Epidermal melanocyte (primary cell): Measurements from ENCODE around the gene SORCS2.

Experiments used
- DNase-seq: peaks from one replicate; pipeline ENCODE4 v3.0.0; 2011; ENCODE audit warnings: low spot score; ENCODE audit not compliant: insufficient read length

SORCS2 gene

DNA sequence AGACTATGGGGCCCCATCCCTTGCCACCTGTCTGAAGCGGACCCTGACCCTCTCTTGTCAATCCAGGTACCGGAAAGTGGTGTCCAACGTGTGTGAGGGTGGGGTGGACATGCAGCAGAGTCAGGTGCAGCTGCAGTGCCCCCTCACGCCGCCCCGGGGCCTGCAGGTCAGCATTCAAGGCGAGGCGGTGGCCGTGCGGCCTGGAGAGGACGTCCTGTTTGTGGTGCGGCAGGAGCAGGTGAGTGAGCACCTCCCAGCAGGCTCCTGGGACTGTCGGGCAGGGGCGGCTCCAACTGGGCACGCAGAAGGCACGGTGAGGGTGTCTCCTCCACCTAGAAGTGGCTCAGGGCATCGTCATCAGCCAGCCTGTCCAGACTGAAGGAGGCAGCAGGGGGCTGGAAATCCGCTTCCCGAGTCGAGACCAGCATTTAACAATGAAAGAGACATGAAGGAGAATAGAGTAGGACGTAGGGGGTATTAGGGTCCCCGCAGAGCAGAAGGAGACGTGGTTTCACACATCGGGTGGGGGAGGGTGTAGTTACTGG lies 525.7 kb downstream of the SORCS2 start:
- DNase-seq = no peak

DNA sequence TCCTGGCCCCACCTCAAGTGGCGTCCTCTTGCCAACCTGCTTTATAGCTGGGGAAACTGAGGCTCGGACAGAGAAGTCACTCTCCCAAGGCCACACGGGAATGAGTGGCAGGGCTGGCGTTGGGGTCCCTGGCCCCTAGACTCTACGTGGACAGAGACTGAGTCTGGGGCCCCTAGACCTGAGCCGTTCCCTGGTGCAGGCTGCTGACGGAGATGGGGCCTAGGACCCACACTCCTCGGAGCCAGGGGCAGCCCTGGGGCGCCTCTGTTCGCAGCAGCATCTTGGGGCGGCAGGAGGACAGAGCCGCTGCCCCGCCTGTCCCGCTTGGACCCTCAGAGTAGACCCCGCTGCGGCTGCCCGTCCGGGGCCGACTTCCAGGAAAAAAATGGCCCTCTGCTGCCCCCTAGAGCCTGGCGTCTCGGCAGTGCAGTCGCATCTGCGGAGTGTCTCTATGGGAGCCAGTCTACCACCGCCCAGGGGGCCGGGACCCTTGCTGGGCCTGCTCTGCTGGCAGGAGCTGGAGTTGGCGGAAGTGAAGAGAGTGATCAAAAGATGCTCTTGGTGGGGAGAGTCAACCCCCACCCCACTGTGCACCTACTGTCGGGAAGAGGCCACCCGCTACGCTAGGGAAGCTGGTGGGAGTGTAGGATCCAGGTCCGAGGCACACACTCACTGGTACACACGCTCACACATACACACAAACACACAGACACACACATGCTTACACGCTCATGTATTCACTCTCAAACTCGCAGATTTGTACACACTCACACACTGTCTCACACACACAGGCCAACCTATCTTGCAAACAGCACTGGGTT lies 527.2 kb downstream of the SORCS2 start:
- peak; percentile 76 for DNase-seq

DNA sequence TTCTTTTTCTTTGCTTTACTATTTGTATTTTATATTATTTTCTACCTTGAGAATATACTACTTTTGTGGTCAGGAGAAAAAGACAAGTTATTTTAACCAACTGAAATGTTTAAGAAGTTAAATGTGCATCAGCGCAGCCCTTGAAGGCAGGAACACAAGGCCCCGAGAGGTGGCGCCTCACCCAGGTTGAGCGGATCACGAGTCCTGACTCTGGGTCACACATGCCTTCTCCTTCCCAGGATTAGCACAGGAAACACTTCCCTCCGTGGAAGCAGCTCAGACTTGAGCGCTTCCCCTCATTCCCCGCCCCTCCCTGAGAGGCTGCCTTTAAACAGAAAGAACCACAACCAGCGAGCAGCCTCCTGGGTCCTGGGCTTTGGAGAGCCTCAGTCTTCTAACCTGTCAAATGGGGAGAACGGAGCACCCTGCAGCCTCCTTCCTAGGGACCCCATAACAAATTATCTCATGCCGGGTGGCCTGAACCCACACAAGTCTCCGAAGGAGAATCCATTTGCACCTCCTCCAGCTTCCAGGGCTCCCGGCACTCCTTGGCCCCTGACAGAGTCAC lies 529.7 kb downstream of the SORCS2 start:
- no peak for DNase-seq

DNA sequence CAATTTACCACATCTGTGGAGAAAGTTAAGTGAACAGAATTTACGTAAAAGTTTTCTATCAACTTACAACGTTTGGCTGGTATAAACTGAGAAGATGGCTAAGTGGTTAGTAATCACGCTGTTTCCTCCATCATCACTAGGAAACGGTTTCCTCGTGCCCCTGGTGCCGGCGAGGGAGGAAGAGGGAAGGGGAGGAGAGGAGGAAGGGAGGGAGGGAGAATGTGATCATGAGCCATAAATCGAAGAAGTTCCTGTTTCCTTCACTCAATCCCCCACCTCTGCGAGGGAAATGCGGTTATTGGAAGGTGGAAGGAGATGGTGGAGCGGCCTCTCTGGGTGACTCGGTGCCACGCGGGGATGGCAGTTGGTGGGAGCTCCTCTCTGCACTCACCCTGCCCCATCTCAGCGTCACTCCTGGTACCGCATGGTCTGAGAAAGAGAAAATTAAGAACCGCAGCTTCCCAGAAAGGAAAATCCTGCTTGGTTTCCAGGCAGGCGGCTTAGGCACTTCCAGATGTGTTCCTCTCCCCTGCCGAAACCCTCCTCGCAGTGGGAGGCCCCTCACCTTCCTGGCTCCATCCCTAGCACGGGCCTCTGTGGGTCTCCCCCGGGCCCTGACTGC lies 530.5 kb downstream of the SORCS2 start:
- no peak for DNase-seq

DNA sequence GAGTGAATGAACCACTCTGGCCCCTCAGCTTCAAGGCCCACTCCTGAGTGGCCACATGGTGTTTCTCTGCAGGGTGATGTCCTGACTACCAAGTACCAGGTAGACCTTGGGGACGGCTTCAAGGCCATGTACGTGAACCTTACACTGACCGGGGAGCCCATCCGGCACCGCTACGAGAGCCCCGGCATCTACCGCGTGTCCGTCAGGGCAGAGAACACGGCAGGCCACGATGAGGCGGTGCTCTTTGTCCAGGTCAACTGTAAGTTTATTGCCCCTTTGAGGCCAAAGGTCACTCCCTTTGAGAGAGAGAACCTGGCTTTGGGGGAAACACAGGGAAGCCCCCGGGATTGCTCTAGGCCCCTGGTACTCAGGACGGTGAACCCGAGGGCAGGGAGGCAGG lies 531.3 kb downstream of the SORCS2 start:
- DNase-seq = no peak

DNA sequence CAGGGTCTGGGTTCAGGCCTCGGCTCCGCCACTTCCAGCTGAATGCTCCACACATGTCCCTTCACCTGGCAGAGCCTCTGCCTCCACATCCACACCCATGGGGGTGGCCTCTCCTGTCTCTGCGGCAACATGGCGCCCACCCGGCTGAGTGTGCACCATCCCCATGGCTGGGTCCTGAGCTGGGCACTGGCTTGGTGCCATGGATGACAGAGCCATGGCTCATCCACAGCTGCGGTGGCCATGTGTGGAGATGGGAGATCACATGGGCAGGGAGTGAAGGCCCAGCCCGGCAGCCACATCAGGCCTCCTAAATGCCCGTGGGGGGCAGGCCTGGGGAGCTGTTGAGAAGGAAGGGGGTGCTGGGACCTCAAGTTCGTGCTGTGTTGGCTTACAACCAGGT lies 533.6 kb downstream of the SORCS2 start:
- DNase-seq = no peak

DNA sequence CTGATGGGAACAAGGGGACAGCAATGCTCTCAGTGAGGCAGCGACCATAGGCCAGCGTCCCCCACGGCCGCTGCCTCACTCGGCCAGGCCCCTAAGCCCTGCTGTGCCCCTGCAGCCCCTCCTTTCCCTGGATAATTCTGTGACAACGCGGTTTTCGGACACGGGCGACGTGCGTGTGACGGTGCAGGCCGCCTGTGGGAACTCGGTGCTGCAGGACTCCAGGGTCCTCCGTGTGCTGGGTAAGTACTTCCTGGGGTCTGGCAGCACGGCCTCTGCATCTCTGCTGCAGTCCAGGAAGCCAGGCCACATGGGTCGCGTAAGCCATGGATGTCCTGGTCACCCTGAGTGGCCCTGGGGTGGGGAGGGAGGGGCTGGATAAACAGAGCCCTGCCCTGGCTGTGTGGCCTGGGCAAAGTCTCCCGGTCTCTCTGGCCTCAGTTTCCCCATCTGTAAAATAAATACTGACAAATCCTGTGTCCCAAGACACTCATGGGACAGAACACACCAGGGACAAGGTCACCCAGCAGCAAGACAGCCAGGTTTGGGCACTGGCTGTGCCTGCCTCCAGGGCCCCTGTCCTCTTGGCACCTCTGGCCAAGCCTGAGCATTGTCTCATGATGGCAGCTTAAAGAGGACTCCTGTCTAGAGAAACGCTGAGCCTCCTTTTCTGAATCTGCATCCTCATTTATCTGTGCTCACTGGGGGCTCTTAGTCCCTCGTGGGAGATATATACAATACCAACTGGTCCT lies 534.5 kb downstream of the SORCS2 start:
- no peak for DNase-seq

DNA sequence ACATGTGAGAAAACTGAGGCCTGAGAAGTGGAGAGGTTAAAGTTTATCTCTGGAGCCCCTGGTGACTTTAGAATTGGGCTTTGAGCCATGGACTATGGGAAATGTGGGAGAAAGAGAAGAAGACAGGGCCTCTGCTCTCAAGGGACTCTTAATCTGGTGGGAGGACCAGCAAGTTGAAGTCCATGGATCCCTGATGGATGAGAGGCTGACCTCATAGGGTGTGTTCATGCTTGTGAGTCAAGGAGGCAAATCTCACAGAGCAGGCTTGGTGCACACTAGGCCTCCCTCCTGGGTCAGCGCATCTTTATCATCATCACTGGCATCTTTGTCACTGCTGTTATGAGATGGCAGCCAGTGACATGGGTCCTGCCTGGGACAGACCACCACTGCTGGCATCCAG lies 535.4 kb downstream of the SORCS2 start:
- no peak for DNase-seq

DNA sequence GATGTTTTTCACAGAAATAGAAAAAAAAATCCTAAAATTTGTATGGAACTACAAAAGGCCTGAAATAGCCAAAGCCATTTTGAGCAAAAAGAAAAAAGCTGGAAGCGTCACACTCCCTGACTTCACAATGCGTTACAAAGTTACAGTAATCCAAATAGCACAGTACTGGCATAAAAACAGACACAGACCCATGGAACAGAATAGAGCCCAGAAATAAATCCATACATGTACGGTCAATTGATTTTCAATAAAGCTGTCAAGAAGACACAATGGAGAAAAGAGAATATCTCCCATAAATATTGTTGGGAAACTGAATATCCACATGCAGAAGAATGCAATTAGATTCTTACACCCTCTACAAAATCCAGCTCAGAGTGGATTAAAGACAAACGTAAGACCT lies 539.1 kb downstream of the SORCS2 start:
- DNase-seq = no peak

DNA sequence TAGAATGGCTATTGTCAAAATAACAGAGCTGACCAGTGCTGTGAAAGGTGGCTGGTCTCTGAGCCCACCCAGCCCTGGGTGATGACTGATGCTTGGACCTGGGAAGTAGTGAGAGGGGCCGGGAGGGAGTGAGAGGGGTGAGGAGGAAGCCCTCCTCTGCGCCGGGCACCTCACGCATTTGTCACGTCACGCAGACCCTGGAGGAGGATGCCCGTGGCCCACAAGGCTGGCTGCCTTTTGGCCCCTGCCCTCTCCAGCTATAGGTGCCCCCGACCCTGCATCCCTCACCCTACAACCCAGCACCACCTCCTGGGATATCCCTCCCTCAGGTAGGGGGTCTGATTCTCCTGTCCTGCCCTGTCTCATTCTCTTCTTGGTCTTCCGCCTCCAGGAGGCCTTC lies 539.9 kb downstream of the SORCS2 start:
- no peak for DNase-seq

DNA sequence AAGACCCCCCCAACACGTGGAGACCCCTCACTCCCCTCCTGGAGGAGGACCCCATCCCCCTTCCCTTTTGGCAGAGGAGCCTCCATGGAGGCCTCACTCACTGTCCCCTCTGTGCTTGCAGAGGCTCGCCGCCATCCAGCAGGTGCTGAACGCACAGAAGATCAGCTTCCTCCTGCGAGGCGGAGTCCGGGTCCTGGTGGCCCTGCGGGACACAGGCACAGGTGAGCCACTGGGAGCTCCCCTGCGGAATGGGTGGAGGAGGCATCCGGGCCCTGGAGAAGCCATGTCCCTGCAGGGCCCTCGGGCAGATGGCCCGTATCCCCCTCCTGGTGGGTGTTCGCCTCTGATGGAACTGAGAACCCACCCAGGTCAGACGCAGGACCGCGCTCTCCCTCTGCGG lies 540.9 kb downstream of the SORCS2 start:
- DNase-seq = no peak

DNA sequence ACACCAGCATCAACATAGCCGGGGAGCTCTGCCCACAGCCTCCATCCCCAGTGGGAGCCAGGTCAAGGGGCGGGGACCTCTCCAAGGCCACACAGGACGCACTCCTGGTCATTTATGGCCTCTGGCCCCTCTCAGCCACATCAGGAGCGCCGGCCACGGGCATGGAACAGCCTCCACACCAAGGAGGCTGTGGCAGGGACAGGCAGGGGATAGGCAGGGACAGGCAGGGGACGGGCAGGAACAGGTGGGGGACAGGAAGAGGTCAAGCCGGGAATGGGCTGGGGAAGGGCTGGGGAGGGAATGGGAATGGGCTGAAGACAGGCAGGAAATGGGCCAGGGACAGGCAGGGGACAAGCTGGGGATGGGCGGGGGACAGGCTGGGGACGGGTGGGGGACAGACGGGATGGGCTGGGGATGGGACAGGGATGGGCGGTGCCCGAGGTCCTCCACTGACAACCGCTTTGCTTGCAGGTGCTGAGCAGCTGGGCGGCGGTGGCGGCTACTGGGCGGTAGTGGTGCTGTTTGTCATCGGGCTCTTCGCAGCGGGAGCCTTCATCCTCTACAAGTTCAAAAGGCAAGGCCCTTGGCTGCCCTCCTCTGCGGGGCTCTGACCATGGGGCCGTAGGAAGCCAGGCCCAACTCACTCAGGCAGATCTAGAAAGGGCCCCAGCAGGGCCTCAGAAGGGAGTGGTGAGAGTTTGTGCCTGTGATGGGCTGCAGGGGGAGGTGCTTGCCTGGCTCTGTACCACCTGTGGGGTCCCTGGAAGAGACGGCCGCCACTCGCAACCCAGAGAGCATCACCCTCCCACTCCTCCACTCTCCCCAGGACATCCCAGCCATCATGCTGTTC lies 541.7 kb downstream of the SORCS2 start:
- DNase-seq = no peak

DNA sequence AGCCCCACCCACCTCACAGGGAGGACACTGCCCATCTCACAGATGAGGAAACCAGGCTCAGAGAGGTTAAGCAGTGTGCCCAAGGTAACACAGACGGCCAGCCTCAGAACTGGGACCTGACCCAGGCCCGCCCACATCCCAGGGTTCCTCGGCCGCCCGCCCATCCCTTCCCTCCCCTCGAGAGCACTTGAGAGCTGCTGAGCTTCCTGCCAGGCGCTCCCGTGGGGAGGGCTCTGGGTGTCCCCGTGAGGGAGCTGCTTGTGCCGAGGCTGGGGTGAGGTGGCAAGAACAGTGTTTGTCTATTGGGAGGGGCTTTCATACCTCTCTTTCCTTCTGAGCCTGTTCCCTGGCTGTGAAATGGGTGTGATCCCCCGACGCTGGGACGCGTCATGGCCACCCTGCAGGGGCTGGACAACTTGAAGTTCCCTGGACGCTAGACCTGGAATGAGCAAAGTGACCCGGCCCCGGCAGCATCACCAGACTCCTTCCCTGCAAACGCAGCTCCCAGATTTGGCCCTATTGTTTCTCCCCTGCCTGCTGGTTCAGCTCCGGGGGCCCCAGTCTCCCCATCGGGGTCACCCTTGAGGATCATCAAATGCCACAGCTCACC lies 542.4 kb downstream of the SORCS2 start:
- DNase-seq = no peak

DNA sequence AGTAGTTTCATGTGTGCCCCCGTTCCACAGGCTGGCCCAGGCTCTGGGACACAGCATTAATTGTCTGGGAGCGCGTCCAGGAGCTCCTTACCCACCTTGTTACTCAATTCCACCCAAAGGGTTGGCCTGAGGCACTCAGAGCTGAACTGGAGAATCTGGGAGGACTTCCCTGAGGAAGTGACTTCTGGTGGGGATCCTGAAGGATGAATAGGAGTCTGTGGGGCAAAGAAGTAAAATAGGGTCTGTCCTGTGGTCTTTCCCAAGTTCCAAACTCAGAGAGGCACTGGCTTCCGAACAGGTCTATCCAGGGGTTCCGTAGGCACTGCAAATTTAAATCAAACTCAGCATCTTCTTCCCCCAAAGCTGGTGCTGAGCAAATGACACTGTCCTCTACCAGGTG lies 543.1 kb downstream of the SORCS2 start:
- DNase-seq = no peak

DNA sequence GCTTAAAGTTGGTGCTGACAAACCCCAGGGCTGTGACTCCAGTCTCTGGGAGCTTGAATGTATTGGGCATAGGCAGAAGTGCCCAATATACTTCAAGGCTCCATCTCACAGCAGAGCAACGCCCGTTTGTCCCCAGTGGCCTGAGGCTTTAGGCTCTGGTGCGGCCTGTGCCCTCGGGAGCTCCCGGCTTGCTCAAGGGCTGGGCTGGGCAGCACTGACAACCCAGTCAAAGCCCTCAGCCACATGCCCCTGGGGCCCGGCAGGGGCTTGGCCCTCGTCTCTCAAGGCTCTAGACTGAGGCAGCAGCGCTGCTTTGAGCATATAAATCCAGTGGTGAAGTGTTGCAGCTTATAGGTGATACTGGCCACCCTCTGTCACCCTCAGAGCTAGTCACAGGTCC lies 543.6 kb downstream of the SORCS2 start:
- no peak for DNase-seq

DNA sequence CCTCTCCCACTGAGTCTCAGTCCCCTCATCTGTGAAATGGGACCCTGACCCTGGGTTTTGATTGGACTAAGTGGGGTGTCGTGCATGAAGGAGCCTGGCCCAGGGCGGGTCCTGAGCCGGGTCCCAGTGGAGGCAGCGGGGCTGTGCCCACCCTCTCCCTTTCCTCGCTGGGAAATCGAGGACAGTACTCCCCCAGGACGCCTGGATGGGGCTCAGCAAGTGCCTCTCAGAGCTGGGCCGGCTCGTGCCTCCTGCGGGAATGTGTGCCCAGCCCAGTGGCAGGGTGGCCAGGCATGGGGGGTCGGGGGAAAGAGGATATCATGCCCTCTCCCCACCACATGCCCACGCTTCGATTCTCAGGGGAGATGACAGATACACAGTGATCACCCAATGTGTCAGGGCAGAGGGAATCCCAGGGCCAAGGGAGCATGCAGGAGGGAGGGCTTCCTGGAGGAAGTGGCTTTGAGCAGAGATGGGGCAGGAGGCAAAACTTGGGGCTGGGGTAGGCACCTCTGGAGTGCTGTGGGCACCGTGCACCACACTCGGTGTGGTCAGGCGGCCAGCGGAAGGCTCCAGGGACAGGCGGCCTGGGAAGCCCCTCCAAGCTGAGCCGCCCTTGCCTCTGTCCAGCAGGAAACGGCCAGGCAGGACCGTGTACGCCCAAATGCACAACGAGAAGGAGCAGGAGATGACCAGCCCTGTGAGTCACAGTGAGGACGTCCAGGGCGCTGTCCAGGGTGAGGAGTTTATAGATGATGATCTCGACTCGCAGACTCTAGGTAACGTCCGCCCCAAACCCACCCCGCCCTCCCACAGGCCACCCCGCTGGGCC lies 544.3 kb downstream of the SORCS2 start:
- DNase-seq = no peak

DNA sequence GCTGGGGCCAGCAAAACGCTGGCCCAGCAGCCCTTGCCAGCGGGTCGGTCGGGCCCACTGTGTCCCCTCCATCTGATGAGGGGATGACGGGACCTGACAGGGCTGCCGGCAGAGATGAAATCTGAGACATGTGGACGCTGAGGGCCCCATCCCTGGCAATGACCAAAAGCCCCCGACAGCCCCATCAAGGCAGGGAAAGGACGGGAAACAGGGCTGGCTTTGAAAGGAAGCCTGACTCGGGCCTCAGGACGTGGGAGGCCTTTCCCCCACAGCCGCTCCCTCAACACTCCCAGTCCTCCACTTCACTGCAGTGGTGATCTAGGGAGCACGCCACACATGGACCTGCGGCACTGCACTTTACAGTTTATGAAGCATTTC lies 544.9 kb downstream of the SORCS2 start:
- no peak for DNase-seq

DNA sequence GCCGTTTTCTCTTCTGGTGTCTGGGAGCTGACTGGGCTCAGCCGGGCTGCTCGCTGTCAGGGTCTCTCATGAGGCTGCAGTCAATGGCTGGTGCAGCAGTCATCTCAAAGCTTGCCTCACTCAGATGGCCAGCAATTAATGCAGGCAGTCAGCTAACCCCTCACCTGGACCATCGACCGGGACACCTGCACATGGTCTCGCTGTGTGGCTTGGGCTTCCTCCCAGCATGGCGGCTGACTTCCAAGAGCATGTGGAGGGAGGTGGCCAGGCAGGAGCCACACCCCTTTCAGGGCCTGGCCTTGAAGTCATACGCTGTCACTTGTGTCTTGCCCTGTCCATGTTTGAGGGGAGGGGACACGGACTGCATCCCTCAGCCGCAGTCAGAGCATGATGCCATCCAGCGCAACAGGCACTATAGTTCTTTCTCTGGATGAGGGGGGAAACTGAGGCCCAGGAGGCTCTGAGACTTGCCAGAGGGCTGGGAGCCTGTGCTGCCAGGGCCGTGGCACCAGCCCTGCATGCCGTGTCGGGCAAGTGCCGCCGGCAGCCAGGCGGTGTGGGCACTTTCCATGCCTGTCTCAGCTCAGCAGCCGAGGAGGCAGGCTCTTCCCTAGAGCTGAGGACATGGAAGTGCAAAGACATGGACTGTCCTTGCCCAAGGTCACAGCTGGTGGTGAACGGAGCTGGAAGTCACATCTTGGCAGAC lies 545.6 kb downstream of the SORCS2 start:
- DNase-seq = no peak

DNA sequence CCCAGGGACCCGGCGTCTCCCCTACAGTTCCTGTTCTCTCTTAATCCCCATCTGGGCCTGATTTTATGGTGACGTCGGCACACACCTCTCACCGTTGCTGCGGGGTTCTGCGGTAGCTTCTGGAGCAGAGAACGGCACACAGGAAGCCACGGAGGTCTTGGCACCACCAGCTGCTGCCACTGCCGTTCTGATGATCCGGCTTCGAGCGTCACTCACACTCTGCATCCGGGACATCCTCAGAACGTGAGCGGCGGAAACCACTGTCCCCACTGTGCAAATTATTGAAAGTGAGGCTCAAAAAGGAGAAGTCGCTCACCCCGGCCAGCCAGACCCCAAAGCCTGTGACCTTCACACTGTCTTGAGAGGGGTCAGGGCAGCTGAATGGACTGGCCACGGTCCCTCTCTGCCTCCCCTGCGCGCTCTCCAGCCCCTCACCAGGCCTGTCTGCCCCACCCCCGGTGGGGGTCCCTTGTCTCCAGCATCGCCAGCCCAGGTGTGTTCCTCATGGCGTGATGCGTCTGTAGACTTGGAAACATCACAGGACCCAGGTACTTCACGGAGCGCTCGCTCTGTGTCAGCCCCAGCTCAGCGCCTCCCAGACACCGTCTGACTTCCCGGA lies 546.2 kb downstream of the SORCS2 start:
- DNase-seq = no peak
